Measurements from ENCODE around the gene IRF1.

IRF1 gene

DNA sequence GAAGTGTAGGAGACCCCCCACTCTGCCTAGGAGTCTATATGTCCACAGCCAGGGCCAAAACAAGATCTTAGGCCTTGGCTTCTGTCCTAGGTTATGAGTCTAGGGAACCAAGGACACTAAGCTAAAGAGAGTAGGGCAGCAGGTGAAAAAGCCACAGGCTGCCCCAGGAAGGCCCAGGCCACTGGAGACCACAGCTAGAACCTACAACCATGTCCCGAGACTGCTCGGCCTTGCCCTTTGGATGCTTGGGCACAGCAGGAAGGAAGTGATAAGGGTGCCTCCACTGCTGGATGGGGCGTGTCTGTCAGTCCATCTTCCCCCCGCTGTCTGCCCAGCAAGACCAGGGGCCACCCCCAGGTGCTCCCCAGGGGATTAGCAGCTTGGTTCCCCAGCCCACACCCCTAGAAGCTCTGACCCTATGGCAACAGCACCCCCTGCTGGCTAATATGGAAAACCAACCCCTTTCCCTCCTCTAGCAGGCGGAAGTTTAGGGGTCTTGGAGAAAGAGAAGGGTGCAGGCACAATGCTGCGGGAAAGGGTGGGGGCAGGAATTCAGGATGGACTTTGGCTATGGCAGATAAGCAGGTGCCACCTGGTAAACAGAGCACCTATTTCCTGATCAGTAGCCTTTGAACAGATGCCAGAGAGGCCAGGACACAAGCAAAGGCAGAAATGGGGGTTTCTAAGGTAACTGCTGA, 10.5 kb upstream of the IRF1 start:
- in situ Hi-C loops (cut with MboI; ENCODE audit: low sequenced_read_pairs) = no loop called here

DNA sequence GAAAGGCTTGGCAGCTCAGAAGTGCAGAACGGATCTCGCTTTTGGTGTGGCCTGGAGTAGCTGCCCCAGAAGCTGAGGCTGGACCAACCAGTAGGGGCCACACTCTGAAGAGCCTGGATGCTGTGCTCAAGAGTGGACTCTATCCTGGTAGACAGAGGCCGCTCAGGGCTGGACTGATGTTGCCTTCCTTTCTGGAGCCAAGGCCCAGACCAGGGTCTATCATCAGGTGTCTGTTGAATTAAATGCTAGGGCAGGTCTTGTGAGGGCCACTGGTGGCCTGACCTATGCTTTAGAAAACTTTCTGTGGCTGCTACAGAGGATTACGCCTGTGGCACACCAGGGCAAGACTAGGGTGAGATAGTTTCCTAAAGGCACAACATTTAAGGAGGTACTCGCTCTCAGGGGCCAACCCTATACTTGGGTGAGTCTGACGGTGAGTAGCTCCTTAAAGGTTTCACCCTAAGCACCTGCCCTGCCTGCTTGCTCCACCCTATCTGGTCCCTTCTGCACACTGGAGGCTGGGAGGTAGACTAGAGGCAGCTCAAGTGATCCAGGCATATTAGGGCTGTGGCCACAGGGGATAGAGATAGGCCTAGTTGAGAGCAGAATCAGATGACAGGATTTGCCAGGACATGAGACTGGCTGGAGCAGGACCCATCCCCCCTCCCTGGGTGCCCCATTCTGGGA, 9.8 kb upstream of the IRF1 start:
- in situ Hi-C loops (cut with MboI; ENCODE audit: low sequenced_read_pairs) = no loop called here

DNA sequence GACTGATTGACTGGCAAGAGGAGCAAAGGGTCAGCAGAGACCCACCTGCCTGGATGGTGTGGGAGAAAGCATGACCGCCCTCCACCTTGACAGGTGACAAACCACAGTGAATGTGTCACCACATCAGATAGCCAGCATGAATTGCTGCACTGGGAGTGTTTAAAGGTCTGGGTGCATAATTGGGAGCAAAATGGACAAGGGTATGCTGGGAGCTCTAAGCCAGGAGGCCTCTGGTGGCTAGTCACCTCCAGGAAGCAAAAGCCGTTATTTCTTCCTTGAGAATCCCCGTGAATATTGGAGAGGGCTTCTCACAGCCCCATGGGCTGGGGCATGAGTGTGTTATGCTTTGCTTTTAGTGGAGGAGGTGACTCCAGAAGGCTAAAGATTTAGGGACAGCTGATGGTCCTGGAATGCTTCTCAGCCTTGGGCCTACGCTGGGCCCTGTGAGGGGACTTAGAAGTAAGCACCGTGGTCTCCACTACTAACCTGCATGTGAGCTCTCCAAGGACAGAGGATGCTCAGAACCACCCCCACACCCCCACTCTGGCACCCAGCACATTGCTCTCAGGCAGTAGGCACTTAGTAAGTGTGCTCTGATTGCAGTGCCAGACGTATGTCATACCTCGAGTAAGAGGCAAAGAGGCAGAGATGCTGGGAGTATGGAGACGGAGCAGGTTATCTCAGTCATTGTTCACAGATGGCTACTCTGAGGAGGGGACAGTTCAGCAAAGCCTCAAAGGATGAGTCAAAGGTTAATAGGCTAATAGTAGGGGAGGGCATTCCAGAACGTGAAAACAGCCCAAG, 9.1 kb upstream of the IRF1 start:
- in situ Hi-C loops (cut with MboI; ENCODE audit: low sequenced_read_pairs) = no loop called here

DNA sequence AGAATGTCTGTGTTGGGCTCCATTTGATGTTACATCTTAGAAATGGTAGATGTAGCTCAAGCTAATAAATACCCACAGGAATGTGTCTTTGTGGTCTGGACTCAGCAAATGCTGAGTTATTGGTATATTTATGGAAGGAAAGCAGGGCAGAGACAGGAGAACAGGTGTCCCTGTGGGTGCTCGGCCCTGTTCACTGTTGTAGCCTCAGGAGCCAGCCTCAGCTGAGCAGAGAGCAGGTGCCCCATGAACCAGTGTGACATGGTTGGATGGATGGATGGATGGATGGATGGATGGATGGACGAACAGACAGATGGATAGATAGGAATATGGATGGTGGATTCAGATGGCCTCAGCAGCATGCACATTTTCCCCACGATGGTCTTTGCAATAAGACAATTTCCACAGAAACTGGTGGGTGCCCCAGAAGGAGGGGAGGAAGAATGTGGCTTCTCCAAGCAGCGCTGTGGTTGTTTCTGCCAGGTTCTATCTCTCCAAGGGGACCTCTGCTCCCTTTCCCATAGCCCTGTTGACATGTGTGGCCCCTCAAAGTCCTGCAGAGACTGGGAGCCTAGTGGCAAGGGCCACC, 8.2 kb upstream of the IRF1 start:
- in situ Hi-C loops (cut with MboI; ENCODE audit: low sequenced_read_pairs) = no loop called here

DNA sequence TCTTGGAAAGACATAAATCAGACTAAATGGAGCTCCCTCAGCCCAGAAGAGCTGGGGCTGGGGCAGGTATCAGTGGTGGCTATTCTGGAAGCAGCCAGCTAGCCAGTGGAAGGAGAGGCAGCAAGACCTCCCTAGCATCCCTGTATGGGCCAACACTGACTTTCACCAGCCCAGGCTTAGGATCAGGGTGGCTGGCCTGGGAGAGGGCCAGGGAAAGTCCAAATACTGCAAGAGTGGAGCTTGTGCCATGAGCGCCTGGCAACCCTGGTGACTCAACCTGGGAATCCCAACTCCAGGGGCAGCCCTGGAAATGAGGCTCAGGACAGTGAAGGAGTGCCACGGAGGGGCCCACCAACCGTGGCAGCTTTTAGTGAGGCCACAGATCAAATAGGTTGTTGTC, 7.6 kb upstream of the IRF1 start:
- in situ Hi-C loops (cut with MboI; ENCODE audit: low sequenced_read_pairs) = no loop called here

DNA sequence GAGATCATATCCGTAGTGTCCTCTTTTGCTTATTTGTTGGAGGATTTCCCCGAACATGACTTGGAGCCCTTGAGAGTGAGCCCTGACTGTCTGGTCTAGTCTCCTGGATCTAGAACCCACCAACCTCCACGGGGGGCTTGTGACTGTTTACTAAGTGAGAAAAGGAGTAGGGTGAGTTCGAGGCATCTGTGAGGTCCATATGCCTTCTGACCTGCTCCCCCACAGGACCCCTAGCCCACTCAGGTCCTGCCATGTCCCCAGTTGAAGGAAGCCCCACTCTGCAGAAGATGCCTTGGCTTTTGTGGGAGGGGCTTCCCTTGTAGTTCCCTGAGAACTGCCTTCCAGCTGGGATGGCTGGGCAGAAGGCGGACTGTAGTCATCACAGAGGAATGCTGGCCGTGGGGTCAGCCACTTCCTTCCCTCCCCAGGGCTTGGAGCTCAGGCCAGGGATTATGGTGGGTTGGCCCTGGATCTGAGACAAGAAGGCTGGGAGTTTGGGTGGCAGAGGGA, 7.0 kb upstream of the IRF1 start:
- in situ Hi-C loops (cut with MboI; ENCODE audit: low sequenced_read_pairs) = no loop called here

DNA sequence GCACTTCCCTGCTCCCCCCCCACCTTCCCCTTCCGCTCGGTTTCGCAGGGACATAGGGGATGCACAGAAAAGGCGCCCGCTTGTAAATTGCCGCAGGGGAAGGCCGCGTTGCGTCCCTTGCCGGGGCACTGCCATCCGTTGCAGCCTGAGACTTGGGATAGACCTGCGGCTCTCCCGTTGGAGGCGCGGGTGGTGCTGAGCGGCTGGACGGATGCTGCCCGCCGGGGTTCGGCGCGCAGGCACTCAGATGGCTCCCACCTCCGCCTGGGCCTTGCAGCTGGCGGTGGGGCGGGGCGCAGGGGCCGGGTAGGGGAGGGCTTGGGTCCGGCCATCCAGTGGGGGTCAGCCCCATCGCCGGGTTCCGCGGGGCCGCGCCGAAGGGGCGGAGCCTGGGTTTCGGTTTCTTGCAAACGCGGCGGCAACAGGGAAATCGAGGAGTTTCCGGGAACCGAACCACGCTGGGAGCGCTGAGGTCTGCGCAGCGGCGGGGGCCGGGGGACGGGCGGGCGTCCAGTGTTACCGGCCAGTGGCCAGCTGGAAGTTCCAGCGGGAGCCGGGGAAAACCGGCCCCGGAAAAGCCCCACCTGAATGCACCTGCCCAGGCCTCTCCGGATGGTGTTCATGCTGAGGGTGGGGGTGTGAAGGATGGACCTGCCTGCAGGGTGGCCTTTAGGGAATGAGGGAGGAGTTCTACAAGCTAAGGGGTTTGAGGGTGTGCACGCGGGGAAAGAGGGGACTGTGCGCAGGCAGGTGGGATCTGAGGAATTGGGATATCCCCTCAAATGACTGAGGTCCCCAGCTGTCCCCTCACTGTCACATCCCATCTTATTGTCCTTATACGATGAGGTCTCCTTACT, 6.3 kb upstream of the IRF1 start:
- in situ Hi-C loops (cut with MboI; ENCODE audit: low sequenced_read_pairs) = no loop called here

DNA sequence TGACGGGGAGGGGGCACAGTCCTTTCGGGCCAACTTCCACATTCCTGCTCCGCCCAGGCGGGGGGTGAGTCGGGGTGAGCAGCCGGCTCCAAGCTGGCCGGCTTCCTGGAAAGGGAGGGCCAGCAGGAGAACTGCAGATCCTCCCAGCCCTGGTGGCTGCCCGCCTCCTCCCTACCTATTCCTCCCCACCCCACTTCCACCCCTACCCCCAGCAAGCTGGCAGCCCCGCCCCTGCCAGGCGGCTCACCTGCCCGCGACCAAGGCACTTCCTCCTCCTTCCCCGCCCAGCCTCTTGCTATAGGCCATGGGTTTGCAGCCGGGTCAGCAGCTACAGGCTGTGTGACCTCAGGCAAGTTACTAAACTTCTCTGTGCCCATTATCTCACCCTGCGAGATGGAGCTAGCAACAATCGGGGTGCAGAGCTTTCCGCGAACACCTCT, 5.6 kb upstream of the IRF1 start:
- in situ Hi-C loops (cut with MboI; ENCODE audit: low sequenced_read_pairs) = no loop called here

DNA sequence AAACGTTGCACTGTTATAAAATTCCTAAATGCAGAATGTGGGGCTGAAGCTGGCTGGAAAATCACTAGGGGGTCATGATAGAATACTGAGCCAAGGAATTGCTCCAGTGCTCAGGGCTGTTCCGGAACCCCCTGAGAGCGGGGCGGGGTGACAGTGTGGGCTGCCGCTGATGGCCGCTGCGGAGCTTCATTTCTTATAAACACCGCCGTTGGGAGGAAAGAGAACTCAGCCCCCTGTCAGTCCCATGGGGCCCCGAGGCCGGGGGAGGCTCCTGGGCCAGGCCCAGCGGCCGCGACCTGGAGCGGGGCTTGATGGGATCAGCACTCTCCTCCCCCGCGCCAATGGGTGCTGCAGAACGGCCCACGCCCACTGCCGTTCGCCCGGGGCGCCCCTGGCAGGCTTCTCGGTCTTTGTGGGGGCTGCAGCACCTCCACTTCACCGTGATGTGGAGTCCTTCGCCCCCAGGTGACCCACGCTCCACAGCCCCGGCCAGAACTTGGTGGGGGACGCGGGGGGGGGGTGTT, 5.2 kb upstream of the IRF1 start:
- in situ Hi-C loops (cut with MboI; ENCODE audit: low sequenced_read_pairs) = no loop called here

DNA sequence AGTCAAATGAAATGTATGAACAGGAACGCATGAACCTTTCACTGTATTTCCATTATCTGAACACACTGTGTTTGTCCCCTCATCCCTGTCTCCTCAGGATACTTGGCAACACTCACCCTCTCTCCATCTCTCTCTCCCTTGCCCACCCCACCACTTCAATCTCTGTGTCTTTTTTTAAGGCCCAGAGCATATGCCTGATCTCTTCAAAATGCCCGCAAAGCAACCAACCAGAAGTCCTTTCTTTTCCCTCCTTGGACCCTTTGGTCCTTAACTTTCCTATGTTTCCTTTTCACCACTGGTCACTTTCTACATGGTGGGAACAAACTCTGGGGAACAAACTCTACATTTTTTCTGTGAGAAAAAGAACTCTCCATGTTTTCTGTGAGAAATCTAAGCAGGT, 3.2 kb upstream of the IRF1 start:
- in situ Hi-C loops (cut with MboI; ENCODE audit: low sequenced_read_pairs) = no loop called here

DNA sequence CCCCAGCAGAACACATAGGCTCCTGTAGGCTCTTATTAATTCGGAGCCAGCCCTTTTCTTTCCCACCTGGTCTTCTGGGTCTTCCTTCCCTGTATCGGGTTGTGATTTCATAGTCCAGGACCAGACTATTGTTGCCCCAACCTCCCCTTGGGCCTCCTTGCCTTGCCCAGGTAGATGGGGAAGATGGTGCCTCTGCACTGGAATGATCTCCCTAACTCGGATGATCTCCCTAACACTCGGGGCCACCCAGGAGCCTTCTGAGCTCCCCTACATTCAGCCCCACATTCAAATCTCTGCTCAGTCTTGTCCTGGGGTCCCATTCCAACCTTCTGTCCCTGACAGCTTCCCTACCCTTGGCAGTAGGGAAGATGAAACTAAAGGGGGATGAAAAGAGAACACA, 2.7 kb upstream of the IRF1 start:
- in situ Hi-C loops (cut with MboI; ENCODE audit: low sequenced_read_pairs) = no loop called here

DNA sequence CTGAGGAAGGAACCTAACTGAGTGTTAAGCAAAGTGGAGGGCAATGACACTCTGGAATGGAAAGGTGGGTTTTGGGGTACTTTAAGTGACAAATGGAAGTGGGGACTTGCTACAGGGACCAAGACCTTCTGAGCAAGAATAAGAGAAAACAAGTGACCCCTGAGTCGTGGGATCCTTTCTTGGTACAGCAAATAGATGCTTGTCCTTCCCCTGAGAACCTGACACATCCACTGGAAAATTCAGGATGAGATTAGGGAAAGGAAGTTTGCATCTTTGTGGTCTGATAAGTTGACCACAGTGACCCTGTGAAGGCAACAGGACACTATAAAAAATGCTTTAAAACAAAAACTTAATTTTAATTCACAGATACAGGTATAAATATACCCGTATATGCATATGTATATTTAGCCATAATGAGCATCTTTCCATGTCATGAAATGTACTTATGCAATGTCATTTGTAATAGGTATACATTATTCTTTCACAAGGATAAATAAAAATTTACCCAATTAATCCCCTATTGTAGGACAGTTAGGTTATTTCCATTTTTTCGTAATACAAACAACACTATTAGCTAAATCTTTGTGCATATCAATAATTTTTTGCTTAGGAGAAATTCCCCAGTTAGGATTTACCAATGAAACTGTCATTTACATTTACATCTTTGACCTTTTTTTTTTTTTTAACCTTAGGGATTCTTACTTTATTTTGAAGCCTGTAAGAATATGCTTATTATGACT, 2.0 kb upstream of the IRF1 start:
- in situ Hi-C loops (cut with MboI; ENCODE audit: low sequenced_read_pairs) = no loop called here

DNA sequence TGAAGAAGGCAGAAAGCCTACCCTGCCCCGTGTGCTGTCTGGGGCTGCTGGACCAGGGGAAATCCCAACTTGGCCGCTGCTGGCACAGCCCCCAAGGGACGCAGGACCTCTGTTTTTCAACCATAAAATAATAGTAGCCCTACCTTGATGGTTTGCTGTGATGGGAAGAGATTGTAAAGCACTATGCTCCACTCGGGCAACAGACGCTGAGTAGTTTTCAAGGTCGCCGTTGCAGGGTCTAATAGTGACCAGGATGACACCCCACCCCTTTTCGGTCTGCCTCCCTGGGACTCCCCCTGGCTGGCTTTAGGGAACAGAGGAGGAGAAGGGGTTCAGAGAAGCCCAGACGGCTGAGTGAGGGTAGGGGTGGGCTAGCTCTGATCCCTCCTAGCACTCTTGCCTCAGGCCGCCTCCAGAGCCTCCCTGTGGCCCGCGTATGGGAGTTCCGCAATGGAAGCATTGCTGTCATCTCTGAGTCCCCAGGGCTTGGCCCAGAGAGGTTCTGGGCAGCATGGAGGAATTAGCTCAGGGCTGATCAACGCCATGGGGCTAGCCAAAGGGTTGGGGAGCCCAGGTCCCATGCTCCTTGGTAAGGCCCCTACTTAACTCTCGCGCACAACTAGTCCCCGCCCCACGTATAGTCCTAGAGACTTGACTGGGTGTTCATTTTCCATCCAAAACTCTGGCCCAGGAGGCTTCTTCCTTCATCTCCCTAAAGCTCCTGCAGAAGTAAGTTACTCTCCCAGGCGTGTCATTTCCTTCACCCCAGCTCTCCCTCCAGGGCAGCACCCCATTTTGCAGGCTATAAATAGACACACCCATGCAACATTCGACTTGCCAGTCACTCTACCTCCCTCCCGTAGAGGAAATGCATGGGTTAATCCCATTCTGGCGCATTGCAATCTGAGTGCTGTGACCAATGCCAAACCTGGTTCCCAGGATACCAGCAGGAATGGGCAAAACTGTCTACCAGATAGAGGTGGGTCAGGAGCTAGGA, 1.1 kb upstream of the IRF1 start:
- in situ Hi-C loops (cut with MboI; ENCODE audit: low sequenced_read_pairs) = no loop called here

DNA sequence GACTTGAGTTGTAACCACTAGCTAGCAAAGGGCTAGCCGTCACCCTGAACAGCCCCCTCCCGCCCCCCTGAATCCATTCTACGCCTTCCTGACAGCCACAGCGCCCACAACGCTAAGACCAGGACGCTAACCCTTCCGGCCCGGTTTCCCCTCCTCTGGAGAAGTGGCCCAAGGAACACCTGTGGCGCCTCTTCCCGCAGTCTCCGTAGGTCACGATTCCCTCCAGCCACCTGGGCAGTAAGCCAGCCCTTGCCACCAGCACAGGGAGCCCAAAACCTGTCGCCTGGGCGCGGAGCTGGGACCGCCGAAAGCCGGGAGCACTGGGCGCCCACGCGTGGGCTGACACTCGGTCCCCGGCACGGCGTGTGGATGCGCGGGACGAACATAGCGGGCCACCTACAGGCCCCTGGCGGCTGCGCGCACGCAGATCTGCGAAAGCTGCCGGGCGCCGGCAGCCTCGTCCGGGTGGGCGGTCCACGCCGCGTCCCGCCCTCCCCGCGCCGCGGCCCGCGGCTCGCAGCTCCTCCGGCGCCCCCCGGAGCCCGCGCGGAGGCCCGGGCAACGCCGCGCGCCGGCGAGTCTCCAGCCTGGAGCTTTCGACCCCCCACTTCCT, 596 bp downstream of the IRF1 start:
- in situ Hi-C loops (cut with MboI; ENCODE audit: low sequenced_read_pairs) = no loop called here

DNA sequence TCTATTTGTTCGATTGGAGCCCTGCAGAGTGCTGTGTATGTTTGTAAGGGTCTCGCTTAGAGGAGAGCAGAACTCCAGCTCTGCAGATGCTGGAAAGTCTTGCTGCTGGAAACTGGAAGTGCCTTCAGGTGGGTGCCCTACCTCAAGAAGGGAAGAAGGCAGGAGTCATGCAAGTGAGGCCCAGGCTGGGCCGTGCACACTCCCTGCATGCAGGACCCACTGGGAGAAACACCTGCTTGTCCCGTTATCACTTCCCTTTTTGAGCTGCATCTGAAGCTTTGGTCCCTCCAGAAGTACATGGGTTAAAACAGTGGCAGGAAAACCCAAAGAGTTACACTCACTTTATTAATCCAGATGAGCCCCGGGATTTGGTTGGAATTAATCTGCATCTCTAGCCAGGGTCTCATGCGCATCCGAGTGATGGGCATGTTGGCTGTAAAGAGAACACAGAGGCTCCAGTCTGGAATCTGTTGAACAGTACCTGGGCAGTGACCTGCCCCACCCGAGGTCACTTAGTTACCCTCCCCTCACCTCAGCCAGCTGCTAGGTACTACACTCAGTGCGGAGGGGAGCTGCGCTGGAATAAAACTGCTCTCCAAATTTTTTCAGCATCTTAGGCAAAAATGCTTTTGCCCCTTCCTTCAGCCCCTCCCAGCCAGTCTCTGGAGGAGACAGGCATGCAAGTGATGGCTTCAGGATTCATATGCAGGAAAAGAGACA, 1.4 kb downstream of the IRF1 start:
- in situ Hi-C loops (cut with MboI; ENCODE audit: low sequenced_read_pairs) = no loop called here

DNA sequence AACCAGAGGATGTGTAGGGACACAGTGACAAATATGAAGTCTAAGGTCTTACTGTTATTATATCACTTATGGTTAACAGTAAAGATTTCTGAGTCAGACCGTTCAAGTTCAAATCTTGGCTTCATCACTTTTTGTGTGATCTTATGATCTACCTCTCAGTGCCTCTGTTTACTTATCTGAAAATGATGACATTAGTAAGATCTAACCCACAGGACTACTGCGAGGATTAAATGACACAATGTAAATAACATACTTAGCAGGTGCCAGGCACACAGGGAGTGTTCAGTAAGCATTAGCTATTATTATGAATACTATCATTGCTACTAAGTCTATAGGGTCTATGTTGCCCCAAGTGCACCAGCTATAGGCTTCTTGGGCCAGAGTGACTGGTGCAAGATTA, 2.0 kb downstream of the IRF1 start:
- in situ Hi-C loops (cut with MboI; ENCODE audit: low sequenced_read_pairs) = no loop called here

DNA sequence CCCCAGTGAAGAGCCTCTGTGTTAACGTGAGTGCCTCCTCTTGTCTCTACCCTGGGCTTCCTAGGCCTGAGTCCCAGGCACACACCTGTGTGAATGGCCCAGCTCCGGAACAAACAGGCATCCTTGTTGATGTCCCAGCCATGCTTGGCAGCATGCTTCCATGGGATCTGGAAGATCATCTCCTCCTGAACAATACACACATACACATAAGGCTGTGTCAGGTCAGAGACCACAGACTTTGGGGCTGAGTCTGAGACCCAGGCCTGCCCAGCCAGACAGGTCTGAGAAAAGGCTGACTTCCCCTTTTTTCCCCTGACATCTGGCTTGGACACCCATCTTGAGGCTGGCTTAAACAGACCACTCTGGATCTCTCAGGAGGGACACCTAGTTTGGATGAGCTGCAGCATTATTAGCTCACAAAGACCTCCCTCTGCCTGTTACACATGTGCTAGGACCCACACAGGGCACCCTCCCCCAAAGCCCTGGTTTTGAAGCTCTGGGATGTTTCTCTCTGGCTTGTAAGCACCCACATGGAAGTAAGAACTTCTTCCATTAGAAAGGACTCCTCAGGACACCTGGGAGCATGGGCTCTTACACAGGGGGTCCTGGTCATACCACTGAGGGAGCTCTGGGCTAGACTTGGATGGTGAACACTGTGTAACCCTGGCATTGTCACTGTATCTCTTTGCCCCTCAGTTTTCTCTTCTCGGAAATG, 2.6 kb downstream of the IRF1 start:
- in situ Hi-C loops (cut with MboI; ENCODE audit: low sequenced_read_pairs) = no loop called here

Data from HL-60/S4 treated with retinoic acid at 250 ng/mL for 4 days and 3 days (cell line).